Measurements from ENCODE around the gene NUTF2. TPM values are rescaled to one million over a fixed set of nuclear protein-coding genes. Genes with fewer than 3 reads are reported as not detected.

The NUTF2 gene
- total and polyA plus RNA-seq, 9 donors = 35.9 to 105 (median 67.8) TPM

DNA sequence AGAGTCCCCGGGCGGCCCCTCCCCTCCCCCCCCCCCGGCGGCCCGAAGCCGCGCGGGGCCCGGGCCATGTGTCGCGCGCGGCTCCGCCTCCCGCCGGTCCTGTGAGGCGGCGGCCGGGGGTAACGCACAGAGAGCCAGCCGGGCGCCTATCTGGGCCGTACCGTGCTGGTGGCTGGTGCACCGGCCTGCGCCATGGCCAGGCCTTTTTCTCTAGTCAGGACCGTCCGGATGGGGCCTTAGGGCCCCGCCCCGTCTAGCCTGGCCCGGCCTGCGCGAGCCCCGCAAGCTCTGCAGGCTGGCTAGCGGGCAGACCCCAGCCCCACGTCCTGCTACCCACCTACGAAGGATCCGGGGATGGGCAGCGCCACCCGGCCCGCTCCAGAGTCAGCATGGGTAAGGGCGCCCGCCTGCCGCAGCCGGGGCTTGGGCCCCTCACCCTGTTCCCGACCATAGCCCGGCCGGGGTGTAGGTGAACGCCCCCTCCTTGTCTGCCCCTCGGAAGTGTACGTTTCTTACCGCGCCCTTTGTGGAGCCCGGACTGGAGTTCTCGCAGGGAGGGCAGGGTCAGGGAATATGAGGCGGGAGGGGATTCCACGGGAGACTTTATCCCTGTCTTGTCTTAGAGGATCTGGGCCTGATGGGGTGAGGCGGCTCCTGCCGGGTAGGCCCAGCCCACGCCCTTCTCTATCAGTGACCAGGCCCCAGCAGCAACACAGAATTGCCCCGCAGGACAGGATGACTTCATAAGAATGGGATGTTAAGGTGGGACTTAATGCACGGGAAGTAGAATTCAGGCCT, 530 bp downstream of the NUTF2 start, which contains the start of gene CENPT:
CENPT (minus strand) TSS at position 630 of the 798 bp plus-strand sequence. CDS start 13,834 bp downstream, outside the sequence.
- Histone ChIP-seq H3K27me3 (no peaks in the 10 kb centered on the region), H3K4me1 (ENCODE audit: insufficient read depth) (peaks cover 16% of the 10 kb centered on the region), H3K27ac (peak within 1 kb of the TSS; percentile 53 to 96), H3K4me3 (peak within 1 kb of the TSS; percentile 93), H3K36me3 (no peaks in the 10 kb centered on the region), H3K9me3 (no peaks in the 10 kb centered on the region)
- no peak for DNase-seq
- WGBS, 3 donors = 0 to 1% (median 0%) methylated on average over 39 to 62 of the region's 62 CpGs
- TF ChIP-seq POLR2A (IDR thresholded peaks at IDR 0.05) = no peak
- TF ChIP-seq, protein P1, sequence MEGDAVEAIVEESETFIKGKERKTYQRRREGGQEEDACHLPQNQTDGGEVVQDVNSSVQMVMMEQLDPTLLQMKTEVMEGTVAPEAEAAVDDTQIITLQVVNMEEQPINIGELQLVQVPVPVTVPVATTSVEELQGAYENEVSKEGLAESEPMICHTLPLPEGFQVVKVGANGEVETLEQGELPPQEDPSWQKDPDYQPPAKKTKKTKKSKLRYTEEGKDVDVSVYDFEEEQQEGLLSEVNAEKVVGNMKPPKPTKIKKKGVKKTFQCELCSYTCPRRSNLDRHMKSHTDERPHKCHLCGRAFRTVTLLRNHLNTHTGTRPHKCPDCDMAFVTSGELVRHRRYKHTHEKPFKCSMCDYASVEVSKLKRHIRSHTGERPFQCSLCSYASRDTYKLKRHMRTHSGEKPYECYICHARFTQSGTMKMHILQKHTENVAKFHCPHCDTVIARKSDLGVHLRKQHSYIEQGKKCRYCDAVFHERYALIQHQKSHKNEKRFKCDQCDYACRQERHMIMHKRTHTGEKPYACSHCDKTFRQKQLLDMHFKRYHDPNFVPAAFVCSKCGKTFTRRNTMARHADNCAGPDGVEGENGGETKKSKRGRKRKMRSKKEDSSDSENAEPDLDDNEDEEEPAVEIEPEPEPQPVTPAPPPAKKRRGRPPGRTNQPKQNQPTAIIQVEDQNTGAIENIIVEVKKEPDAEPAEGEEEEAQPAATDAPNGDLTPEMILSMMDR (IDR thresholded peaks at IDR 0.05) = no peak
- TF ChIP-seq EP300 (IDR thresholded peaks at IDR 0.05) = no peak
- intact Hi-C loops (cut with DNase I) = no loop called here

DNA sequence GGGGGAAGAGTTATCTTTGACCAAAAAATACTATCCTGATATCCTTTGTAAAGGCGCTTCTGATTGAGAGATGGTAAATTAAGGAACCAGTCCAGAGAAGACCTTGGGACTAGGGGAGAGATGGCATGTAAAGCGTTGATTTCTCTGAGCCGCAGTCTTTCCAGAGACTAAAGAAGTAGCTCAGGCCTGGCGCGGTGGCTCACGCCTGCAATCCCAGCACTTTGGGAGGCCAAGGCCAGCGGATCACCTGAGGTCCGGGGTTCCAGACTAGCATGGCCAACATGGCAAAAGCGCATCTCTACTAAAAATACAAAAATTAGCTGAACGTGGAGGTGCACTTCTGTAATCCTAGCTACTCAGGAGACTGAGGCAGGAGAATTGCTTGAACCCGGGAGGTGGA, 1.4 kb downstream of the NUTF2 start:
- peaks cover 16% of the 10 kb centered on the region for H3K4me1 ChIP-seq (ENCODE audit: insufficient read depth)
- DNase-seq = no peak
- H3K27ac ChIP-seq = no peak overlapping the region
- intact Hi-C loops (cut with DNase I) = no loop called here
- no peaks in the 10 kb centered on the region for H3K36me3 ChIP-seq
- TF ChIP-seq POLR2A (IDR thresholded peaks at IDR 0.05) (no peak), EP300 (IDR thresholded peaks at IDR 0.05) (no peak)
- TF ChIP-seq, protein P1 (IDR thresholded peaks at IDR 0.05) = no peak
- WGBS, 3 donors = 61 to 77% (median 66%) methylated on average over 11 of the region's 11 CpGs
- no peaks in the 10 kb centered on the region for H3K9me3 ChIP-seq
- H3K27me3 ChIP-seq = no peaks in the 10 kb centered on the region
- peak overlapping the region; percentile 93 for H3K4me3 ChIP-seq

DNA sequence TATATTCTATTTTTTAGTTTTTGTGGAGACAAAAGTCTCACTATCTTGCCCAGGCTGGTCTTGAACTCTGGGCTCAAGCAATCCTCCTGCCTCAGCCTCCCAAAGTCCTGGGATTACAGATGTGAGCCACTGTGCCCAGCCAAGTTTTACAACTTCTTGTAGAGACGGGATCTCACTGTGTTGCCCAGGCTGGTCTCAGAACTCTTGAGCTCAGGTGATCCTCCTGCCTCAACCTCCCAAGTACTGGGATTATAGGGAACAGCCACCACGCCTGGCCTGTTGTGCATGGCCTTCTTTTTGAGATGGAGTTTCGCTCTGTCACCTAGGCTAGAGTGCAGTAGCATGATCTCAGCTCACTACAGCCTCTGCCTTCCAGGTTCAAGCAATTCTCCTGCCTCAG, 6.9 kb downstream of the NUTF2 start:
- H3K9me3 ChIP-seq = no peaks in the 10 kb centered on the region
- TF ChIP-seq EP300 (IDR thresholded peaks at IDR 0.05) (no peak), POLR2A (IDR thresholded peaks at IDR 0.05) (no peak)
- TF ChIP-seq, protein P1 (IDR thresholded peaks at IDR 0.05) = no peak
- H3K27ac ChIP-seq = no peak overlapping the region
- intact Hi-C loops (cut with DNase I) = no loop called here
- WGBS, 3 donors = 98 to 100% (median 98%) methylated on average over 3 of the region's 3 CpGs
- no peaks in the 10 kb centered on the region for H3K27me3 ChIP-seq
- peaks cover 19% of the 10 kb centered on the region for H3K4me1 ChIP-seq (ENCODE audit: insufficient read depth)
- DNase-seq = no peak
- no peaks in the 10 kb centered on the region for H3K36me3 ChIP-seq
- H3K4me3 ChIP-seq = no peak overlapping the region

DNA sequence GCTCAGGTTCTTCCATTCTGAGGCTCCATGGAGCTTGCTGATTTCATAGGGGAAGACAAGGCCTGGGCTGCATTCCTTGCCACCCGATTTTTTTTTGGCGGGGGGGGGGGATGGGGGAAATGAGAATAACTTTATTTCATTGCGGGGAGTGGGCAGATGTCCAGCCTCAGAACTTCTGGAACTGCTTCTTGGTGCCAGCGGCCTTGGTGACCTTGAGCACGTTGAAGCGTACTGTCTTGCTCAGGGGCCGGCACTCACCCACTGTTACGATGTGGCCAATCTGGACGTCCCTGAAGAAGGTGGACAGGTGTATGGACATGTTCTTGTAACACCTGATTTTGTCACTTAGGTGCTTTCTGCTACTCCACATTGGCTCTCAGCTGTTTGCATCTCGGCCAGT, 9.1 kb downstream of the NUTF2 start:
- intact Hi-C loops (cut with DNase I) = no loop called here
- DNase-seq = peak in 3 of 5 donors; percentile 33 to 53 (median 49)
- Histone ChIP-seq H3K4me1 (ENCODE audit: insufficient read depth) (peaks cover 19% of the 10 kb centered on the region), H3K9me3 (no peaks in the 10 kb centered on the region), H3K4me3 (no peak overlapping the region), H3K36me3 (no peaks in the 10 kb centered on the region), H3K27me3 (no peaks in the 10 kb centered on the region), H3K27ac (no peak overlapping the region)
- WGBS, 3 donors = 29 to 61% (median 45%) methylated on average over 10 of the region's 10 CpGs
- TF ChIP-seq, protein P1 (IDR thresholded peaks at IDR 0.05) = no peak
- no peak for TF ChIP-seq EP300 (IDR thresholded peaks at IDR 0.05)
- TF ChIP-seq POLR2A (IDR thresholded peaks at IDR 0.05) = no peak
